ENCODE data around the gene LYVE1.

The LYVE1 gene

GRCh38 chr11:10568486-10568941, at the start of gene LYVE1:
LYVE1 (minus strand) TSS chr11:10568665; CDS start chr11:10568532, 133 bp downstream.
- TF ChIP-seq CTCF (IDR thresholded peaks at IDR 0.05): no peak
- H3K4me1 ChIP-seq: peaks cover 0 to 38% (median 13%) of the 10 kb centered on the region in 4 donors
- H3K36me3 ChIP-seq: peaks cover 0 to 2% (median 1%) of the 10 kb centered on the region in 3 donors
- H3K27ac ChIP-seq: peak within 1 kb of the TSS; percentile 31 to 42
- DNase-seq: peak; percentile 59 to 77
- no peaks in the 10 kb centered on the region for H3K9me3 ChIP-seq
- no peaks in the 10 kb centered on the region for H3K27me3 ChIP-seq
- intact Hi-C loops (cut with DNase I; ENCODE audit: low total_unique reads): loop anchor here (2.0 to 10.0 kb wide), 3 partner anchors 70 to 166 kb away; no protein-coding TSS in a partner anchor
- H3K4me3 ChIP-seq: peak within 1 kb of the TSS in 1 of 2 donors; percentile 13

GRCh38 chr11:10617551-10617950, 49.1 kb upstream of the LYVE1 start:
- DNase-seq: no peak
- Histone ChIP-seq H3K27ac (peak overlapping the region; percentile 86 to 89), H3K36me3 (peaks cover 7 to 25% (median 11%) of the 10 kb centered on the region in 3 donors), H3K9me3 (no peaks in the 10 kb centered on the region), H3K4me1 (peaks cover 0 to 52% (median 33%) of the 10 kb centered on the region in 4 donors), H3K4me3 (no peak overlapping the region), H3K27me3 (no peaks in the 10 kb centered on the region)
- intact Hi-C loops (cut with DNase I; ENCODE audit: low total_unique reads): no loop called here
- no peak for TF ChIP-seq CTCF (IDR thresholded peaks at IDR 0.05)

GRCh38 chr11:10611979-10612862, 43.8 kb upstream of the LYVE1 start:
- Histone ChIP-seq H3K36me3 (peaks cover 27 to 62% (median 34%) of the 10 kb centered on the region in 3 donors), H3K27ac (peak overlapping the region in 1 of 2 donors; percentile 67), H3K27me3 (no peaks in the 10 kb centered on the region), H3K9me3 (no peaks in the 10 kb centered on the region), H3K4me1 (peaks cover 0 to 39% (median 15%) of the 10 kb centered on the region in 4 donors), H3K4me3 (no peak overlapping the region)
- intact Hi-C loops (cut with DNase I; ENCODE audit: low total_unique reads): no loop called here
- DNase-seq: no peak
- no peak for TF ChIP-seq CTCF (IDR thresholded peaks at IDR 0.05)

GRCh38 chr11:10609636-10610035, 41.2 kb upstream of the LYVE1 start:
- no peak for TF ChIP-seq CTCF (IDR thresholded peaks at IDR 0.05)
- DNase-seq: no peak
- no peak overlapping the region for H3K4me3 ChIP-seq
- peaks cover 49 to 85% (median 56%) of the 10 kb centered on the region in 3 donors for H3K36me3 ChIP-seq
- peak overlapping the region; percentile 33 to 67 for H3K27ac ChIP-seq
- H3K27me3 ChIP-seq: no peaks in the 10 kb centered on the region
- intact Hi-C loops (cut with DNase I; ENCODE audit: low total_unique reads): no loop called here
- peaks cover 4 to 48% (median 18%) of the 10 kb centered on the region in 4 donors for H3K4me1 ChIP-seq
- no peaks in the 10 kb centered on the region for H3K9me3 ChIP-seq

GRCh38 chr11:10608584-10608983, 40.1 kb upstream of the LYVE1 start:
- Histone ChIP-seq H3K4me1 (peaks cover 4 to 56% (median 18%) of the 10 kb centered on the region in 4 donors), H3K27me3 (no peaks in the 10 kb centered on the region), H3K27ac (peak overlapping the region; percentile 27 to 67), H3K36me3 (peaks cover 60 to 87% (median 62%) of the 10 kb centered on the region in 3 donors), H3K9me3 (no peaks in the 10 kb centered on the region), H3K4me3 (no peak overlapping the region)
- no peak for TF ChIP-seq CTCF (IDR thresholded peaks at IDR 0.05)
- DNase-seq: no peak
- intact Hi-C loops (cut with DNase I; ENCODE audit: low total_unique reads): no loop called here
